H1 (cell line): Measurements from ENCODE around the gene SLC38A5.

ENCODE experiments used
- ATF3 ChIP-seq: IDR thresholded peaks from 2 replicates; pipeline ENCODE4 v1.6.1; 2011; ENCODE audit warnings: low read depth, mild to moderate bottlenecking, low read length; ENCODE audit not compliant: insufficient read depth
- CEBPB ChIP-seq: IDR thresholded peaks from 2 replicates; pipeline ENCODE4 v1.6.1; 2012; ENCODE audit warnings: low read depth, low read length
- CHD1 ChIP-seq: IDR thresholded peaks from 2 replicates; pipeline ENCODE4 v1.6.1; 2012; ENCODE audit warnings: low read depth, low read length, improper control_type of control experiment
- CTCF ChIP-seq, 3 experiments: IDR thresholded peaks; 1 replicate in 2 of 3; 2 replicates in 1 of 3; pipeline versions ENCODE4 v1.5.1 to v1.6.1; 2011; ENCODE audit warnings: low read length in 3 of 3, mild to moderate bottlenecking in 3 of 3, inconsistent platforms in 2 of 3, low read depth in 1 of 3, moderate library complexity in 1 of 3; ENCODE audit not compliant: insufficient read depth in 1 of 3; ENCODE audit errors: control extremely low read depth in 1 of 3
- EZH2 ChIP-seq: fragments of 200-600 bp; sonication (generic); IDR thresholded peaks from 2 replicates; pipeline ENCODE4 v1.7.1; 2012; ENCODE audit warnings: low read depth, mild to moderate bottlenecking, moderate library complexity, low read length, inconsistent platforms; ENCODE audit not compliant: severe bottlenecking
- HDAC2 ChIP-seq, 2 experiments: fragments of 300-600 bp in 1 of 2; sonication (generic) in 1 of 2; IDR thresholded peaks; 2 replicates each; pipeline ENCODE4 v1.6.1; 2011 to 2012; ENCODE audit warnings: low read depth in 2 of 2, low read length in 2 of 2, mild to moderate bottlenecking in 2 of 2, moderate library complexity in 2 of 2, borderline replicate concordance in 1 of 2, inconsistent platforms in 1 of 2
- KDM4A ChIP-seq: IDR thresholded peaks from one replicate; pipeline ENCODE4 v1.7.1; 2012; ENCODE audit warnings: low read depth, mild to moderate bottlenecking, moderate library complexity, low read length, inconsistent platforms; ENCODE audit not compliant: severe bottlenecking
- POLR2A ChIP-seq, 2 experiments: IDR thresholded peaks; 1 replicate in 1 of 2; 2 replicates in 1 of 2; pipeline ENCODE4 v1.6.1; 2011; ENCODE audit warnings: low read depth in 2 of 2, low read length in 2 of 2, mild to moderate bottlenecking in 2 of 2; ENCODE audit errors: control extremely low read depth in 1 of 2
- POLR2AphosphoS5 ChIP-seq: IDR thresholded peaks from 2 replicates; pipeline ENCODE4 v1.6.1; 2011; ENCODE audit warnings: low read depth, low read length
- RAD21 ChIP-seq, 2 experiments: IDR thresholded peaks in 1 of 2; conservative IDR thresholded peaks in 1 of 2; 2 replicates each; pipeline ENCODE4 v1.6.1; 2011; ENCODE audit warnings: low read depth in 2 of 2, low read length in 2 of 2, improper control_type of control experiment in 1 of 2, inconsistent platforms in 1 of 2, mild to moderate bottlenecking in 1 of 2, moderate library complexity in 1 of 2
- RFX5 ChIP-seq: IDR thresholded peaks from 2 replicates; pipeline ENCODE4 v1.6.1; 2011; ENCODE audit warnings: low read depth, low read length, improper control_type of control experiment, borderline replicate concordance
- SAP30 ChIP-seq: fragments of 300-600 bp; sonication (generic); IDR thresholded peaks from 2 replicates; pipeline ENCODE4 v1.7.1; 2012; ENCODE audit warnings: low read length, moderate library complexity, mild to moderate bottlenecking, inconsistent platforms; ENCODE audit not compliant: insufficient read depth, insufficient replicate concordance
- TAF1 ChIP-seq: IDR thresholded peaks from 2 replicates; pipeline ENCODE4 v1.6.1; 2011; ENCODE audit warnings: mild to moderate bottlenecking, low read depth, low read length
- USF2 ChIP-seq: IDR thresholded peaks from 2 replicates; pipeline ENCODE4 v1.6.1; 2011; ENCODE audit warnings: low read length, improper control_type of control experiment

- TF ChIP-seq TAF1 (no peak), CHD1 (no peak), POLR2A (IDR thresholded peaks at IDR 0.05; ENCODE audit: control extremely low read depth in 1 of 2, low read depth in 2 of 2, low read length in 2 of 2) (no peak), CTCF (IDR thresholded peaks at IDR 0.05; ENCODE audit: control extremely low read depth in 1 of 3, insufficient read depth in 1 of 3, low read depth in 1 of 3, low read length in 3 of 3) (no peak), RFX5 (no peak), CEBPB (no peak), POLR2AphosphoS5 (no peak), HDAC2 (IDR thresholded peaks at IDR 0.05; ENCODE audit: borderline replicate concordance in 1 of 2, low read depth in 2 of 2, low read length in 2 of 2) (no peak), ATF3 (no peak), EZH2 (no peak), RAD21 (IDR thresholded peaks at IDR 0.05 in 1 of 2, conservative IDR thresholded peaks at IDR 0.05 in 1 of 2; ENCODE audit: low read depth in 2 of 2, low read length in 2 of 2) (no peak), USF2 (no peak), SAP30 (no peak), KDM4A (no peak)
Measured at GRCh38 chrX:48507246-48507645, 37.2 kb upstream of the SLC38A5 start.
